Stimulated activated effector memory CD8-positive, alpha-beta T cell treated with anti-CD3 and anti-CD28 coated beads, Interleukin-12 subunit alpha, Interleukin-12 subunit beta, amount 100 ng/mL, for 72 hours (primary cell): ENCODE data around the gene HEPACAM.

ENCODE experiments used
- ATAC-seq: fragments of 150-1000 bp; cut with Tn5 transposase; 2 replicates; pipeline ENCODE4 v1.10.0; 2021
- DNase-seq, 2 donors: peaks; one replicate each; pipeline ENCODE4 v3.0.0; 2021 to 2022; ENCODE audit warnings: low spot score in 2 of 2
- H3K27ac Mint-ChIP-seq: one replicate; pipeline ENCODE4 v1.8.0; 2022; ENCODE audit warnings: mild to moderate bottlenecking, mixed read lengths
- H3K36me3 Mint-ChIP-seq: one replicate; pipeline ENCODE4 v1.8.0; 2022; ENCODE audit warnings: mild to moderate bottlenecking, mixed read lengths
- H3K4me1 Mint-ChIP-seq: one replicate; pipeline ENCODE4 v1.8.0; 2022; ENCODE audit warnings: mixed read lengths
- H3K4me3 Mint-ChIP-seq: one replicate; pipeline ENCODE4 v1.8.0; 2022; ENCODE audit warnings: mild to moderate bottlenecking, mixed read lengths
- H3K9me3 Mint-ChIP-seq: one replicate; pipeline ENCODE4 v1.8.0; 2022; ENCODE audit warnings: mixed read lengths

The HEPACAM gene

GRCh38 chr11:124923296-124923695, 12.6 kb downstream of the HEPACAM start:
- no peaks in the 10 kb centered on the region for H3K9me3 Mint-ChIP-seq
- H3K4me3 Mint-ChIP-seq, result no peak overlapping the region
- peaks cover 10% of the 10 kb centered on the region for H3K4me1 Mint-ChIP-seq
- ATAC-seq (no peak), DNase-seq (no peak)
- H3K27ac Mint-ChIP-seq, result no peak overlapping the region
- no peaks in the 10 kb centered on the region for H3K36me3 Mint-ChIP-seq

GRCh38 chr11:124922831-124923230, 13.0 kb downstream of the HEPACAM start:
- Mint-ChIP-seq H3K36me3 (no peaks in the 10 kb centered on the region), H3K9me3 (no peaks in the 10 kb centered on the region), H3K27ac (no peak overlapping the region), H3K4me3 (no peak overlapping the region), H3K4me1 (peaks cover 10% of the 10 kb centered on the region)
- no peak for DNase-seq
- no peak for ATAC-seq

DNA sequence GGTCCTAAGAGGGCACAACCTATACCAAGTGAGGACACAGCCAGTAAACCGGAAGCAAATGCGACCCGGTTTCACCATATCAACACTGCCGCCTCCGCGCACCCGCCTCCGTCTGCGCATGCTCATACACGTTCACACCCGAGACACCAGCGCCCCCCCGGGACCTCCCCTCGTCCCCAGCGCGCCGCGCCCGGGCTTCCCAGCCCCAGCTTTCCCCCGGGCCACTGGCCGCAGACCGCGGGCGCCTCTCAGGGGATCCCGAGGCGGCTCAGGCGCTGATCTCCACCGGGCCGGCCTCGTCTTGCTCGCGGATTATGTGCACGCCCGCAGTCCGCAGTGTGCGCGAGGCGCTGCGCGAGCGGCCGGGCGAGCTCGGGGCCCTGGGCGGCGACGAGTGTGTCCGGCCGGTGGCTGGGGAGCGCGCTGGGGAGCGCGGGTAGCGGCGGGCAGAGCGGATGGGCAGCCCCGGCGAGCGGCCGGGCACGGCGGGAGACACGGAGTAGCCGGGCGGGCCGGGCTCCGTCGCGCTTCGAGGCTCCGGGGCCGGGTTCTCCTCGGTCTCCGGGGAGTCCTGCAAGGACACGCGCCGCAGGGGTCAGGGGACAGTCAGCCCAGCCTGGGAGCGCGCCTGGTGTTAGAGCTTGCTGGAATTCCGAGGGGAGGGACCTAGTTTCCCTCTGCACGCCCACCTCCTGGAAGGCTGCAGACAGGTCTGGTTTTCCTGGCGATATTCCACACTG, 14.8 kb downstream of the HEPACAM start:
- peaks cover 10% of the 10 kb centered on the region for H3K4me1 Mint-ChIP-seq
- DNase-seq (peak; percentile 63 to 85), ATAC-seq (peak; percentile 81)
- peak overlapping the region; percentile 25 for H3K4me3 Mint-ChIP-seq
- H3K9me3 Mint-ChIP-seq, result no peaks in the 10 kb centered on the region
- H3K27ac Mint-ChIP-seq, result no peak overlapping the region
- no peaks in the 10 kb centered on the region for H3K36me3 Mint-ChIP-seq

DNA sequence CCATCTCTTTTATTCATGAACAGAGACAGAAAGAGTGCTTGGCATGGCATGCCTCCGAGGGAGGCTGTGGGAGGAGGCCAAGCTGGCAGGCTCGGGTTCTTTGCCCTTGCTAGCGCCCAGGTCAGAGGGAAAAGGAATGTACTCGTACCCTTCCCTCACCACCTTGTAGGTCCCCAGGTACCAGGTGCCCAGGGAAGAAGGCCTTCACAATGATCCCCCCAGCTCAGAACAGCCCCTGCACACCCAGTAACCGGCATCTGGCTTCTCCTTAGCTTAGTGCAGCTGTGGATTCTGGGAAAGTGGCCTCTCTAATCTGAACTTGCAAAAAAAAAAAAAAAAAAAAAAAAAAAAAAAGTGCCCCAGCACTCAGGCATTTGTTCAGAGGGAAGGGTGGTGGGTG, 15.5 kb downstream of the HEPACAM start:
- ATAC-seq (no peak), DNase-seq (no peak)
- H3K9me3 Mint-ChIP-seq, result no peaks in the 10 kb centered on the region
- H3K4me3 Mint-ChIP-seq, result peak overlapping the region; percentile 25
- H3K27ac Mint-ChIP-seq, result no peak overlapping the region
- peaks cover 10% of the 10 kb centered on the region for H3K4me1 Mint-ChIP-seq
- no peaks in the 10 kb centered on the region for H3K36me3 Mint-ChIP-seq

GRCh38 chr11:124919898-124920297, 15.9 kb downstream of the HEPACAM start:
- Mint-ChIP-seq H3K9me3 (no peaks in the 10 kb centered on the region), H3K27ac (no peak overlapping the region), H3K36me3 (no peaks in the 10 kb centered on the region), H3K4me3 (no peak overlapping the region), H3K4me1 (peaks cover 10% of the 10 kb centered on the region)
- no peak for DNase-seq
- ATAC-seq, result no peak

GRCh38 chr11:124918950-124919349, 16.9 kb downstream of the HEPACAM start, which contains the start of gene HEPN1:
Gene HEPN1 (plus strand): TSS chr11:124919250.
- Mint-ChIP-seq H3K4me1 (peaks cover 10% of the 10 kb centered on the region), H3K4me3 (no peak within 1 kb of the TSS), H3K27ac (peak within 1 kb of the TSS; percentile 19), H3K9me3 (no peaks in the 10 kb centered on the region), H3K36me3 (no peaks in the 10 kb centered on the region)
- ATAC-seq (no peak), DNase-seq (no peak)

GRCh38 chr11:124917115-124917637, 18.7 kb downstream of the HEPACAM start:
- Mint-ChIP-seq H3K4me1 (no peaks in the 10 kb centered on the region), H3K36me3 (no peaks in the 10 kb centered on the region), H3K27ac (no peak overlapping the region), H3K4me3 (no peak overlapping the region), H3K9me3 (no peaks in the 10 kb centered on the region)
- no peak for DNase-seq
- ATAC-seq, result no peak

GRCh38 chr11:124916370-124916710, 19.5 kb downstream of the HEPACAM start:
- no peak overlapping the region for H3K27ac Mint-ChIP-seq
- DNase-seq (no peak), ATAC-seq (no peak)

DNA sequence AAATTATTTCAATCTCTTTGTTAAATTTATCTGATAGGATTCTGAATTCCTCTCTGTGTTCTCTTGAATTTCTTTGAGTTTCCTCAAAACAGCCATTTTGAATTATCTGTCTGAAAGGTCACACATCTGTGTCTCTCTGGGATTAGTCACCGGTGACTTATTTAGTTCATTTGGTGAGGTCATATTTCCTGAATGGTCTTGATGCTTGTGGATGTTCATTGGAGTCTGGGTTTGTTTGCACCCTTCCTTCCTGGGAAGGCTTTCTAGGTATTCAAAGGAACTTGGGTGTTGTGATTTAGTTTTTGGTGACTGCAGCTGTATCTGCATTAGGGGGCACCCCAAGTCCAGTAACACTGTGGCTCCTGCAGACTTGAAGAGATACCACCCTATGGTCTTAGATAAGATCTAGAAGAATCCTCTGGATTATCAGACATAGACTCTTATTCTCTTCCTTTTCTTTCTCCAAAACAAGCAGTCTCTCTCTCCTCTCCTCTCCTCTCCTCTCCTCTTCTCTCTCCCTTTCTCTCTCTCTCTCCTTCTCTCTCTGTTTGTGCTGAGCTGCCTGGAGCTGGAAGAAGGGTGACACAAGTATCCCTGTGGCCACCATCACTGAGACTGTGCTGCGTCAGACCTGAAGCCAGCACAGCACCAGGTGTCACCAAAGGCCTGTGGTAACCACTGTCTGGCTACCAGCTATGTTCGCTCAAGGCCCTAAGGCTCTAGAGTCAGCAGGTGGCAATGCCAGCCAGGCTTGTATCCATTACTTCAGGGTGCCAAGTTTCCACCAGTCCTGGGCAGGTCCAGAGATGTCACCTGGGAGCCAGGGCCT, 20.1 kb downstream of the HEPACAM start:
- Mint-ChIP-seq H3K9me3 (no peaks in the 10 kb centered on the region), H3K4me1 (no peaks in the 10 kb centered on the region), H3K27ac (no peak overlapping the region), H3K36me3 (no peaks in the 10 kb centered on the region), H3K4me3 (no peak overlapping the region)
- DNase-seq, result no peak
- no peak for ATAC-seq

More at GRCh38 chr11:124916370-124916710, 19.5 kb downstream of the HEPACAM start:
- H3K4me3 Mint-ChIP-seq, result no peak overlapping the region
- H3K4me1 Mint-ChIP-seq, result no peaks in the 10 kb centered on the region
- no peaks in the 10 kb centered on the region for H3K36me3 Mint-ChIP-seq
- H3K9me3 Mint-ChIP-seq, result no peaks in the 10 kb centered on the region

- H3K4me3 Mint-ChIP-seq, result no peak overlapping the region
- ATAC-seq (no peak), DNase-seq (no peak)
- no peaks in the 10 kb centered on the region for H3K36me3 Mint-ChIP-seq
- H3K4me1 Mint-ChIP-seq, result peaks cover under 1% of the 10 kb centered on the region
- H3K27ac Mint-ChIP-seq, result no peak overlapping the region
- no peaks in the 10 kb centered on the region for H3K9me3 Mint-ChIP-seq
Observed at GRCh38 chr11:124902616-124903015, 33.2 kb downstream of the HEPACAM start.

DNA sequence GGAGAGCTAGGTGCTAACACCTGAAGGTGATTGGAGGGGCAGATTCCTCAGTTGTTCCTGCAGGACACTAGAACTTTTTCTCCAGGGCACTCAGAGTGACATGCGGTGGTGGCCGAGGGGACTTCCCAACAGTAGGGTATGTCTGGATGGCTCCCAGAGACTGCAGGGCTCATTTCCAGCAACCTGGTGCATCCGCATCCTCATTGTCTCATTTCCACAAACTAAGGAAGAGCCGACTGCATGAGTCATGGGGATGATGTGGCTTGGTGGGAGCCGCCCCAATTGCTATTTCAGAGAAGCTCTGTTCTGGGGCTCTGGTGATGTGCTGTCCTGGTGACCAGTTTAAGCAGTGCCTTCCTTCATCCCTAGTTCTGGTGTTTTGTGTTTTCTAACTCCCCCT, 35.4 kb downstream of the HEPACAM start:
- H3K36me3 Mint-ChIP-seq, result no peaks in the 10 kb centered on the region
- no peak for ATAC-seq
- H3K9me3 Mint-ChIP-seq, result no peaks in the 10 kb centered on the region
- no peak overlapping the region for H3K4me3 Mint-ChIP-seq
- H3K27ac Mint-ChIP-seq, result no peak overlapping the region
- no peak for DNase-seq
- peaks cover 6% of the 10 kb centered on the region for H3K4me1 Mint-ChIP-seq

DNA sequence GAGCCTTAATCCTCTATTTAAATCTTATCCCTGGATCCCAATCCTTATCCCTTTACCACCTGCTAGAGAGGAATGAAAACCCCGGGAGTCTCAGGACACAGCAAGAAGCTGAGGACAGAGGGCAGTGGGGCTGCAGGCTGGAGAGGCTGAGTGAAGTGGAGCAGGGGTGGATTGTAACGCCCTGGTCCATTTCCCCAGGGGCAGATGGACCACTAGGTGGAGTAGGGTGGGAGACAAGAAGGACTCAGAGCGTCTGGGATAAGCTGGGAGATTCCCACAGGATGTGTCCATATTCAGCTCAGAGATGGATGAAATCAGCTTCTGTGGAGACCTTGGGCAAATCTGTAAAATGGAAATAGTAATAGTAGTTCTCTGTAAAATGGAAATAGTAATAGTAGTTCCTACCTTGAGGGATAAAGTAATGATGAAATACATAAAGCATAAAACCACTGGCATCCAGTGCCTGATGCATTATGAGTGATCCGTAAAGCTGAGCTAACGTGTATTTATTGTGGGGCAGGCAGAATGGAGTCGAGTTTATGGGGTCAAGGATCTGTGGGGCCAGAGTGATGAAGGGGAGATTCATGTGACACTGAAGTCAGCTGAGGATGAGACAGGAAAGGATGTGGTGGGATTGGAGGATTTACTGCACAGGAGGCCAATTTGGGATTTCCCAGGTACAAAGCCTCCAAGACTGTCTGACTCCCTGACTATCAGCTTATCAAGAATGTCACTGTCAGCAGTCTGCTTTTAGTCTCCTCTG, 36.3 kb downstream of the HEPACAM start:
- H3K4me3 Mint-ChIP-seq, result no peak overlapping the region
- H3K36me3 Mint-ChIP-seq, result no peaks in the 10 kb centered on the region

DNA sequence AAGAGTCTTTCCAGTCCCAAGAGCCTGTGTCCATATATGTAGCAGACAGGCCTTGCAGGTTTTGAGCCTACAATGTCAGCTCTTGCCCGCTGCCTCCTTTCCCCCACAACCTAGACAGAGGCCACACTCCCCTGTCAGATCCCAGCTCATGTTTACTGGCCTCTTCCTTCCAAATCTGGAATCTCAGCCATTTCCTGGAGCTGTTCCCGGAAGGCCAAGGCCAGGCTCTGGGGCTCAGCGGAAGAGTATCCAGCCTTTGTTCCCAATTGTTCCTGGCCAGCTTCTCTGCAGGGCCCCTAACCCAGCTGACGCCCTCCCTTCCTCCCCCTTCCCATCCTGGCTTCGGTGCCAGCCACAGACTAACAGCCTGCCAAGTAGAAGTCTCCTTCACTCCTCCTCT, 37.1 kb downstream of the HEPACAM start:
- ATAC-seq (no peak), DNase-seq (peak in 1 of 2 donors; percentile 29)
- Mint-ChIP-seq H3K4me3 (no peak overlapping the region), H3K36me3 (no peaks in the 10 kb centered on the region), H3K27ac (no peak overlapping the region), H3K4me1 (peaks cover 6% of the 10 kb centered on the region), H3K9me3 (no peaks in the 10 kb centered on the region)

More for the DNA sequence above, 36.3 kb downstream of the HEPACAM start:
- DNase-seq, result peak in 1 of 2 donors; percentile 10
- Mint-ChIP-seq H3K9me3 (no peaks in the 10 kb centered on the region), H3K4me1 (peaks cover 6% of the 10 kb centered on the region), H3K27ac (no peak overlapping the region)
- no peak for ATAC-seq

DNA sequence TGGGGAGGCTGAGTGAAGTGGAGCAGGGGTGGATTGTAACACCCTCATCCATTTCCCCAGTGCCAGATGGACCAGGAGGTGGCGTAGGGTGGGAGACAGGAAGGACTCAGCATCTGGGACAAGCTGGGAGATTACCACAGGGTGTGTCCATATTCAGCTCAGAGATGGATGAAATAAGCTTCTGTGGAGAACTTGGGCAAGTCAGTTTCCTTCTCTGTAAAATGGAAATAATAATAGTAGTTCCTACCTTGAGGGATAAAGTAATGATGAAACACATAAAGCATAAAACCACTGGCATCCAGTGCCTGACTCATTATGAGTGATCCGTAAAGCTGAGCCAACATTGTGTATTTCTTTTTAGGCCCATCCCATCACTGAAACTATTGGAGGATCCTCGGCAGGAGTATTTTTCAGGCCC, 37.6 kb downstream of the HEPACAM start:
- H3K4me1 Mint-ChIP-seq, result peaks cover 6% of the 10 kb centered on the region
- no peaks in the 10 kb centered on the region for H3K36me3 Mint-ChIP-seq
- H3K9me3 Mint-ChIP-seq, result no peaks in the 10 kb centered on the region
- DNase-seq (peak in 1 of 2 donors; percentile 38), ATAC-seq (no peak)
- no peak overlapping the region for H3K4me3 Mint-ChIP-seq
- no peak overlapping the region for H3K27ac Mint-ChIP-seq

GRCh38 chr11:124897674-124898262, 38.1 kb downstream of the HEPACAM start, which contains the start of gene ROBO4:
Gene ROBO4 (minus strand): TSS chr11:124897865. CDS start chr11:124897795, 70 bp downstream.
- peak in 1 of 2 donors; percentile 41 for DNase-seq
- H3K27ac Mint-ChIP-seq, result no peak within 1 kb of the TSS

More at GRCh38 chr11:124897674-124898262, 38.1 kb downstream of the HEPACAM start, which contains the start of gene ROBO4:
- Mint-ChIP-seq H3K4me3 (no peak within 1 kb of the TSS), H3K9me3 (no peaks in the 10 kb centered on the region), H3K36me3 (no peaks in the 10 kb centered on the region), H3K4me1 (peaks cover 6% of the 10 kb centered on the region)
- ATAC-seq, result peak; percentile 6
